Measurements from ENCODE around the gene PBRM1.

DNA sequence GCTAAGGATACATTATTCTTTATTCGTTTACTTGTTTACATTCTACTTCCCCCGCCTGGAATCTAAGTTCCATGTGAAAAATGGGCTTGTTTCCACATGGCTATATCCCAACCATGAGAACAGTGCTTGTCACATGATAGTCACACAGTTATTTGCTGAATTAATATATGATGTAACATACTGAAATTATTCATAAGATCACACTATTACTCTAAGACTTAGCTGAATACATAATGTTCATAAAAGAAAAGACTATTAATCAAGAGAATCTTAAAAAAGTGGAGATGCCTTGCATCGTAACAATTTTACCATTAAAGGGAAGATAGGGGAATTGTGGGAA lies 6.5 kb downstream of the PBRM1 start:
- no peak for TF ChIP-seq CTCF (IDR thresholded peaks at IDR 0.05)
- no peak for TF ChIP-seq POLR2A (IDR thresholded peaks at IDR 0.05)

All from thyroid gland (tissue), 4 donors.